HG03097 (cell line): Measurements from ENCODE around the gene SMG6.
"Not testable (repeated sequence)": the region's sequence is repeated elsewhere in the genome, so short reads cannot be mapped to it uniquely, and the experiment has no call there.

Source experiments
- ATAC-seq: cut with Tn5 transposase; IDR thresholded peaks from one replicate; pipeline ENCODE4 v1.9.1; 2021; ENCODE audit not compliant: unreplicated experiment, low FRiP score

SMG6 gene

DNA sequence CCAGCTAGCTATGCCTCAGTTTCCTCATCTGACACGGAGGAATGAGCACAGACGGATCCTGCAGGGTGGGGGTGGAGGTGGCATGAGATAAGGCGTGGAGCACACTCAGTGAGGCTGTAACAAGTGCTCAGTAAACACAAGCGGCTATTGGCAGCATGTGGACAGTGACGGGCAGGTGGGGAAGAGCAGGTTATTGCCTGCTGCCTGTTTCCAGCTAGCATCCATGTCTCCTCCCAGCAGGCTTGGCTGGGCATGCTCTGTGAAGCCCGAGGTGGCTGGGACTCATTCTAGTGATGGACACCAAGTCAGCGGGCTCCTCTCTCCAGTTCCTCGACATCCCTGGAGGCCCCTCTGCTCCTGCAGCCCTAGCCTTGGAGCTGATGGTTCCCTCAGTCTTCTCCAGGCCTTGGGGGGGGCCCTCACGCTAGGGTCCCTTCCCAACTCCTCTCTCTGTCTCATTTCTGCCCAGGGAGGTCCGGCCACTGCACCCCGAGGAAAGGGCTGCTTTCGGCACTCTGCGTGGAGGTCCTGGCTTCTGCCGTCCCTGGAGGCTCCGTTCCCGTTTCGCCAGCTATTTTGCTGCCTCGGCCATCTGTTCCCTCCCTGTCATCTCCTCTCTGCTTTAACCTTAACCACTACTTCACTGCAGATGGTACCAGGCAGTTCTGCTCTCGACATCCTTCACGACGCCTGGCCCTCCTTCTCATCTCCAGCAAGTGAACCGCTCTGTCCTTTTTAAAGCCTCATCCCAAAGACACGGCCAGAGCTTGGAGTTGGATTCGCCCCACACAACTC lies 284.7 kb downstream of the SMG6 start:
- ATAC-seq = no peak

DNA sequence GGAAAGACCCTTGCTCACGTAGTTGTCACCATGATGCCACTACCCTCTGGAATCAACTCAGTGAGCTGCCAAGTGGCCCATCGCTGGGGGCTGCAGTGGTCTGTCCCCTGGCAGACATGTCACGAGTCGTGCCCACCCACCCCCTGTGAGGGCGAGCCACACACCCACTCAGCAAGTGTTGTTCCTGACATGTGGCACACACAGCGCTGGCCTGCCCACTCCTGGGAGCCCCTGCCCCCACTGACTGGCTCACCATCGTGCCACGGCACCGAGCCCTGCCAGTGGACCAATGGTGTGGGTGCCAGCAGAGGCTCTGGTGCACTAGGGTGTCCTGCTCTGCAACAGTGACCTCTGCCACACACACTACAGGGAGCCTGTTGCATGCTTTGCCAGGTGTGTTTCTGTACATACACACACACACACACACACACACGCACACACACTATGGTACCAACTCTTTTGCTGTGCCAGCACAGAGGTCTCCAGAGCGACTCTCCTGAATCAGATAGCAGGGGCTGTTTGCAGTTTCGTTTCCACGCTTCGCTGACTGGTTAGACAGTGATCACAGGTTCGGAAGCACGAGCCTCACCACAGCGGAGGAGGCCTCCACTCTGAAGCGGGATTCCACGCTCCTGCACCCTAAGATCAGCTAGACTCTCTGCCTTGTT lies 286.2 kb downstream of the SMG6 start:
- ATAC-seq = no peak

DNA sequence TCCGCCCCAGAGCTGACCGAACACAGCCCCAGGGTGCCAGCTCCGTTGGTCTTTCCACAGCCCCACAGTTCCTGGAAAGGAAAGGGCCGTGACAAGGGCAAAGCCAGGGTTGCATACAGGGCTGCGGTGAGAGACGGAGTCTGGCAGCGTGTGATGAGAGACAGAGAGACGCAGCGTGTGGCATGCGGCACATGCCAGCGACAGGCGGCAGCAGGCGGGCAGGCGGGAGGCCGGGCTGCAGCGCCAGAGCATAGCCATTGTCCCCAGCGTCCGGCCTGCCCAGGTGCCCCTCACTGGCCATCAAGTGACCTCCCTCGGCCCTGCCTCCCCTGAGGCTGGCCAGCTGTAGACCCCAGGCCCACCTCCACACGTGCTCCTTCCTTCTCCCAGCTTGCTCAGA lies 287.1 kb downstream of the SMG6 start:
- no peak for ATAC-seq

DNA sequence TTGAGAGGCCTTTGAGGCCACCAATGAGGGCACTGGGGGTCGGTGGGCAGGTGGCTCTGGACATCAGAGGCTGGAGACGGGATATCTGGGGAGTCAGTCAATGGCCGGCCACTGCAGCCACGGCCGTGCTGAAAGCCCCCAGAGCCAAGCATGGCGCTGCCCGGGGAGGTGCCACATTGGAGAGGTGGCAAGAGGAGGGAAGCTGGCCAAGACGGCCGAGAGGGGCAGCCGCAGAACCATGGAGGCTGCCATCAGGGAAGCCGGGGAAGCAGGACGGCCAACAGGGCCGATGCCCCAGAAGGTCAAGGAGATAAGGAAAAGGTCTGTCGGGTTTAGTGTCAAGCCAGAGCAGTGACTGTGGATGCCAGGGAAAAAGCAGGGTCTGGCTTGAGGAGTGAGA lies 288.3 kb downstream of the SMG6 start:
- ATAC-seq = no peak

DNA sequence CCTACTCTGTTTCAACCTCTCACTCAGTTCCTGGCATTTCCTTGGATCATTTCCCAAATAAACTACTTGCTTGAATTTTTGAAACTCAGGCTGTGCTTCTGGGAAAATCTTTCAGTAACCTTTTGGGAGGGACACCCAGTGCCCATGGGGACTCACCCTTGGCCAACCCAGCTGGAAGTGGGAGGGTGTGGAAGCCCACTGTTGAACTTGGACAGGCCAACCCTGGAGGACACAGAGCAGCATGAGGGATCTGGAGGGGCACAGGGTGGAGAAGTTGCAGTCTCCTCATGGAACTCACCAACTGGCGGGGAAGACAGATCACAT lies 289.6 kb downstream of the SMG6 start:
- no peak for ATAC-seq

DNA sequence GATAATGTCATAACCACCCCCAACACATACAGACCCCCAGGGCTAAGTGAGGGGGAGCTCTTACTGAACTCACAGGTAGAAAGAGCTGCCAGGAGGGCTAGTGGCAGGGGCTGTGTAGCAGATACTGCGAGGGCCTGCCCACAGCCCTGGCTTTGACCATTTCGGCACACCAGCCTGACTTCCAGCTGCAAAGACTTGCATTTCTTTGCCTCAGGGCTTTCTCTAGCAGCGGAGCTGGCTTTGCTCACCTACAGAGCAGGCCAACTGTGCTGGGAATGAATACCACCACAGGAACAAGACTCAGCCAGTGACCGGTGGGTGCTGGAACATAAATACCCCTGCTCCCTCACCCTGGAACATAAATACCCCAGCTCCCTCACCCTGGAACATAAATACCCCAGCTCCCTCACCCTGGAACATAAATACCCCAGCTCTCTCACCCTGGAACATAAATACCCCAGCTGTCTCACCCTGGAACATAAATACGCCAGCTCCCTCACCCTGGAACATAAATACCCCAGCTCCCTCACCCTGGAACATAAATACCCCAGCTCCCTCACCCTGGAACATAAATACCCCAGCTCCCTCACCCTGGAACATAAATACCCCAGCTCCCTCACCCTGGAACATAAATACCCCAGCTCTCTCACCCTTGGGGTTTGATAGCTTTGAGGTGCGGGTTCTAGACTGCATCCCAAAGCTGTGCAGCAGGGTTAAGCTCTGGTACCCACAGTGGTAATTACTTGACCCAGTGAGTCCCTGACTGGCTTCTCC lies 290.2 kb downstream of the SMG6 start:
- not testable (repeated sequence) for ATAC-seq

DNA sequence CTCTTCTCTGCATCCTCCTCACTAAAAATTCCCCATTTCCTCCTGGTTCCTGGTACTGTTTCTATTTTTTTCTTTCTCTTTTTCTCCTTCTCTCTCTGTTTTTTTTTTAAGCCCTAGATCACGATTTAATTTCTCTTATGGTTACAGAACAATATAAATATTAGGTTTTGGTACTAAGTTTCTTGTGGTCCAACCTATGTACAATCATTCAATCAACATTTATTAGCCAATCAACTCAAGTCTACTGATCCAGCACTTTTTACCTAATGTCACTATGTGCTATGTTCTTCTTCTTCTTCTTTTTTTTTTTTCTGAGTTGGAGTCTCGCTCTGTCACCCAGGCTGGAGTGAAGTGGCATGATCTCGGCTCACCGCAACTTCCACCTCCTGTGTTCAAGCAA lies 291.1 kb downstream of the SMG6 start:
- ATAC-seq = no peak

DNA sequence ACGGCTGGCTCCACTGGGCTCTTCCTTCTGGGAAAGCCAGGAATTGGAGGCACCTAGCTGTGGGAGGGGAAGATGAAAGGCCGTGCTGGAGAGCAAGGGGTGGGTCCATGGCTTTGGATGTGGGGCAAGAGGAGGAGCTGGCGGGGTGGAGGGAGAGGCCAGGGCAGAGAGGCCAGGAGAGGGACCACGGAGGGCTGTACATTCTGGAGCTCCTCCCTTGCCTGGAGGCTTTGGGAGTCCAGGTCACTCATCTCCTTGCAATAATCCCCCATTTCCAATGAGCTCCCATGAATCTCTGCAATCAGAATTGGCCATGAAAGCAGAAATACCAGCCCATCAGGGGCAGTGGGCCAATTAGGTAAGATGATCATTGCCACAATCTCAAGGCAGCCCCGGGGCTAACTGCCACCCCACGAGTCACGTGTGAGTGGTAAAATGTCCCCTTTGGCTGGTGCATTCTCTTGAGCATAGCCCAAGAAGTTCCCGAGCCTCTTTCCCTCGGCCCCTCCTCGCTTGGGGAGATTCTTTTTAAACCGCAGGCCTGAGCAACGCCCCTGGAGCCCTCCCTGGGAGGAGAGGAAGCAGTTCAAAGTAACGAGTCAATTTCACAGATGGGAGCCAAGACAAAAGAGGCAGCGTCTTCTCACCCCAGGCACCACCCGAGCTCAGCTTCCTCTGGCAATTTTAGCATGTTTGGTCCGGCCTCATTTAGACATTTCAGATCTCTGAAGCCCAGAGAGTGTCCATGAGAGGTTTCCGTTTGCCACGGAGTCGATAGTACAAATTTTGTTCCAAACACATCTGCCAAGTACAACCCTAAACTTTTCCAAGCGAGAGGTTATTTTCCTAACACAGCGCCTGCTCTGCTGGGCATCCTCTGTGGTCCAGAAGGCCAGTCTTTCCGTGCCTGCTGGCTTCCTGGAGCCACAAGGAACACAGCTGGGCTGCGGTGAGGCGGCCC lies 291.9 kb downstream of the SMG6 start:
- no peak for ATAC-seq
